ENCODE data around the gene SNX10. TPM values are rescaled to one million over a fixed set of nuclear protein-coding genes. Genes with fewer than 3 reads are reported as not detected.

SNX10 gene
- total RNA-seq, 4 donors from 2014 or later: 0.87 to 5.2 (median 2.0) TPM

- no peak for TF ChIP-seq POLR2AphosphoS5 (IDR thresholded peaks at IDR 0.05)
- no peak for TF ChIP-seq EP300 (IDR thresholded peaks at IDR 0.05)
- TF ChIP-seq, protein P1, sequence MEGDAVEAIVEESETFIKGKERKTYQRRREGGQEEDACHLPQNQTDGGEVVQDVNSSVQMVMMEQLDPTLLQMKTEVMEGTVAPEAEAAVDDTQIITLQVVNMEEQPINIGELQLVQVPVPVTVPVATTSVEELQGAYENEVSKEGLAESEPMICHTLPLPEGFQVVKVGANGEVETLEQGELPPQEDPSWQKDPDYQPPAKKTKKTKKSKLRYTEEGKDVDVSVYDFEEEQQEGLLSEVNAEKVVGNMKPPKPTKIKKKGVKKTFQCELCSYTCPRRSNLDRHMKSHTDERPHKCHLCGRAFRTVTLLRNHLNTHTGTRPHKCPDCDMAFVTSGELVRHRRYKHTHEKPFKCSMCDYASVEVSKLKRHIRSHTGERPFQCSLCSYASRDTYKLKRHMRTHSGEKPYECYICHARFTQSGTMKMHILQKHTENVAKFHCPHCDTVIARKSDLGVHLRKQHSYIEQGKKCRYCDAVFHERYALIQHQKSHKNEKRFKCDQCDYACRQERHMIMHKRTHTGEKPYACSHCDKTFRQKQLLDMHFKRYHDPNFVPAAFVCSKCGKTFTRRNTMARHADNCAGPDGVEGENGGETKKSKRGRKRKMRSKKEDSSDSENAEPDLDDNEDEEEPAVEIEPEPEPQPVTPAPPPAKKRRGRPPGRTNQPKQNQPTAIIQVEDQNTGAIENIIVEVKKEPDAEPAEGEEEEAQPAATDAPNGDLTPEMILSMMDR (IDR thresholded peaks at IDR 0.05): no peak
- TF ChIP-seq POLR2A (IDR thresholded peaks at IDR 0.05): no peak
- H3K27me3 ChIP-seq: no peaks in the 10 kb centered on the region
- H3K36me3 ChIP-seq: no peaks in the 10 kb centered on the region
- H3K27ac ChIP-seq: no peak overlapping the region
- H3K9me3 ChIP-seq: no peaks in the 10 kb centered on the region
- no peak overlapping the region for H3K4me3 ChIP-seq
- peaks cover 32% of the 10 kb centered on the region for H3K4me1 ChIP-seq
- DNase-seq (ENCODE audit: low spot score in 2 of 2): no peak
- WGBS: 97% methylated on average over 4 of the region's 4 CpGs
Observed at GRCh38 chr7:26308551-26308950, 16.9 kb downstream of the SNX10 start.

- Histone ChIP-seq H3K4me1 (peaks cover 34% of the 10 kb centered on the region), H3K4me3 (no peak overlapping the region), H3K9me3 (no peaks in the 10 kb centered on the region), H3K27ac (no peak overlapping the region), H3K27me3 (no peaks in the 10 kb centered on the region), H3K36me3 (no peaks in the 10 kb centered on the region)
- TF ChIP-seq POLR2AphosphoS5 (IDR thresholded peaks at IDR 0.05) (no peak), EP300 (IDR thresholded peaks at IDR 0.05) (no peak), POLR2A (IDR thresholded peaks at IDR 0.05) (no peak)
- TF ChIP-seq, protein P1 (IDR thresholded peaks at IDR 0.05): no peak
- 92% methylated on average over 5 of the region's 5 CpGs for WGBS
- no peak for DNase-seq (ENCODE audit: low spot score in 2 of 2)
Observed at GRCh38 chr7:26309089-26309488, 17.4 kb downstream of the SNX10 start.

GRCh38 chr7:26311798-26312197 is 20.1 kb downstream of the SNX10 start:
- Histone ChIP-seq H3K27me3 (no peaks in the 10 kb centered on the region), H3K4me1 (peaks cover 28% of the 10 kb centered on the region), H3K36me3 (no peaks in the 10 kb centered on the region), H3K9me3 (no peaks in the 10 kb centered on the region), H3K27ac (no peak overlapping the region), H3K4me3 (no peak overlapping the region)
- 70% methylated on average over 4 of the region's 4 CpGs for WGBS
- DNase-seq (ENCODE audit: low spot score in 2 of 2): no peak
- TF ChIP-seq POLR2AphosphoS5 (IDR thresholded peaks at IDR 0.05): no peak
- no peak for TF ChIP-seq POLR2A (IDR thresholded peaks at IDR 0.05)
- TF ChIP-seq EP300 (IDR thresholded peaks at IDR 0.05): no peak
- TF ChIP-seq, protein P1 (IDR thresholded peaks at IDR 0.05): no peak

- WGBS: 96% methylated on average over 3 of the region's 3 CpGs
- peaks cover 8% of the 10 kb centered on the region for H3K4me1 ChIP-seq
Observed at GRCh38 chr7:26317211-26317610, 25.5 kb downstream of the SNX10 start.

GRCh38 chr7:26318921-26319320 is 27.3 kb downstream of the SNX10 start:
- no peaks in the 10 kb centered on the region for H3K27me3 ChIP-seq
- H3K9me3 ChIP-seq: no peaks in the 10 kb centered on the region
- DNase-seq (ENCODE audit: low spot score in 2 of 2): no peak
- H3K27ac ChIP-seq: no peak overlapping the region
- H3K36me3 ChIP-seq: no peaks in the 10 kb centered on the region
- TF ChIP-seq POLR2AphosphoS5 (IDR thresholded peaks at IDR 0.05): no peak
- TF ChIP-seq, protein P1 (IDR thresholded peaks at IDR 0.05): no peak
- TF ChIP-seq POLR2A (IDR thresholded peaks at IDR 0.05): no peak
- no peak for TF ChIP-seq EP300 (IDR thresholded peaks at IDR 0.05)
- 75% methylated on average over 3 of the region's 3 CpGs for WGBS
- H3K4me3 ChIP-seq: no peak overlapping the region
- no peaks in the 10 kb centered on the region for H3K4me1 ChIP-seq

More at GRCh38 chr7:26317211-26317610, 25.5 kb downstream of the SNX10 start:
- Histone ChIP-seq H3K4me3 (no peak overlapping the region), H3K9me3 (no peaks in the 10 kb centered on the region), H3K27me3 (no peaks in the 10 kb centered on the region), H3K36me3 (no peaks in the 10 kb centered on the region), H3K27ac (no peak overlapping the region)
- DNase-seq (ENCODE audit: low spot score in 2 of 2): no peak
- no peak for TF ChIP-seq EP300 (IDR thresholded peaks at IDR 0.05)
- no peak for TF ChIP-seq POLR2A (IDR thresholded peaks at IDR 0.05)
- TF ChIP-seq, protein P1 (IDR thresholded peaks at IDR 0.05): no peak
- no peak for TF ChIP-seq POLR2AphosphoS5 (IDR thresholded peaks at IDR 0.05)

Data from suprapubic skin (tissue), 4 donors.